Body of pancreas (tissue), 4 donors: Measurements from ENCODE around the gene CYP19A1.

ENCODE experiments used
- CTCF ChIP-seq, 7 experiments: fragments of 450-650 bp in 4 of 7; fragments of 200-600 bp in 3 of 7; sonication (generic) in 3 of 7; IDR thresholded peaks; one replicate each; pipeline ENCODE4 v1.5.1; 2016 to 2019; ENCODE audit warnings: antibody characterized with exemption in 7 of 7
- POLR2A ChIP-seq, 3 donors: fragments of 450-650 bp; IDR thresholded peaks; one replicate each; pipeline ENCODE4 v1.6.1; 2016; ENCODE audit warnings: antibody characterized with exemption in 3 of 3, mild to moderate bottlenecking in 2 of 3

- no peak for TF ChIP-seq POLR2A (IDR thresholded peaks at IDR 0.05)
- no peak for TF ChIP-seq CTCF (IDR thresholded peaks at IDR 0.05)
These were observed 5.1 kb upstream of the CYP19A1 start for GRCh38 chr15:51343466-51343865.
